A549 (cell line): ENCODE data around the gene TOM1L2.

ENCODE experiments used
- BHLHE40 ChIP-seq: IDR thresholded peaks from 2 replicates; pipeline ENCODE4 v1.6.1; 2012; ENCODE audit warnings: low read depth, low read length, inconsistent platforms
- CTCF ChIP-seq: fragments of >200 bp; sonication (Bioruptor Twin); formaldehyde crosslinking; IDR thresholded peaks from 3 replicates; pipeline ENCODE4 v1.5.1; 2016
- JUN ChIP-seq, 2 experiments: fragments of >200 bp; sonication (Bioruptor Twin); formaldehyde crosslinking; IDR thresholded peaks; 2 replicates in 1 of 2; 3 replicates in 1 of 2; pipeline ENCODE4 v1.6.1; 2016 to 2017
- KDM1A ChIP-seq: fragments of 200-600 bp; sonication (generic); IDR thresholded peaks from 2 replicates; pipeline ENCODE4 v1.6.1; 2016; ENCODE audit warnings: low read depth, mild to moderate bottlenecking
- MAZ ChIP-seq: fragments of 150-350 bp; IDR thresholded peaks from 2 replicates; pipeline ENCODE4 v1.6.1; 2014; ENCODE audit warnings: antibody characterized with exemption, low read depth, low read length, borderline replicate concordance
- MYC ChIP-seq: IDR thresholded peaks from 2 replicates; pipeline ENCODE4 v1.6.1; 2012; ENCODE audit warnings: mild to moderate bottlenecking, inconsistent platforms, low read length, improper control_type of control experiment, borderline replicate concordance
- POLR2A ChIP-seq: IDR thresholded peaks from 2 replicates; pipeline ENCODE4 v1.6.1; 2012; ENCODE audit warnings: mild to moderate bottlenecking, low read length

GRCh38 chr17:17826942-17827785 is 145.0 kb downstream of the TOM1L2 start:
- TF ChIP-seq KDM1A (no peak), MAZ (no peak), CTCF (no peak), JUN (IDR thresholded peaks at IDR 0.05) (no peak), BHLHE40 (no peak), POLR2A (no peak), MYC (no peak)
